Activated gamma-delta T cell (primary cell): Measurements from ENCODE around the gene TRAF3.
"Not testable (repeated sequence)": the region's sequence is repeated elsewhere in the genome, so short reads cannot be mapped to it uniquely, and the experiment has no call there.

Source experiments
- DNase-seq: peaks from one replicate; lab custom pipeline; 2025; lab: John Stamatoyannopoulos, UW

TRAF3 gene

GRCh38 chr14:102892651-102893050, 115.4 kb downstream of the TRAF3 start:
- DNase-seq = no peak

DNA sequence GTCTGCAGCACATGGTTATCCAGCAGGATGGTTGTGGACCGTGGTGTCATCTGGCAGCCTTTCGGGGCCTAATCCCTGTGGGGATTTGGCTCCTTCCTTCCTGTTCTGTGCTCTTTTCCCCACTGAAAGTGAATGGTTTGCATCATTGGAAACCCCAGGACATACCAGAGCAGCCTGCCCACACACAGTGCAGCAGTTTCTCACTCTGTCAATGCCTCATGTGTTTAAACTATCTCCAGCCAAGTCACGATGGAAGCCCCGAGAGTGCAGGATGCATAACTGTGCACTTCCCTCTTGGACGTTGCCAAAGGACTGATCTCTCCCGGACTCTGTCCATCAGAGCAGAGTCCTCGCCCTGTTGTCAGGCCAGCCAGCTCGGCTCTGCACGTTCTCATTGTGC, 116.2 kb downstream of the TRAF3 start:
- DNase-seq = no peak

GRCh38 chr14:102896735-102897134, 119.5 kb downstream of the TRAF3 start:
- not testable (repeated sequence) for DNase-seq

- DNase-seq = no peak
Measured at GRCh38 chr14:102897299-102898027, 120.2 kb downstream of the TRAF3 start.

- DNase-seq = no peak
Measured at GRCh38 chr14:102898298-102898697, 121.0 kb downstream of the TRAF3 start.

DNA sequence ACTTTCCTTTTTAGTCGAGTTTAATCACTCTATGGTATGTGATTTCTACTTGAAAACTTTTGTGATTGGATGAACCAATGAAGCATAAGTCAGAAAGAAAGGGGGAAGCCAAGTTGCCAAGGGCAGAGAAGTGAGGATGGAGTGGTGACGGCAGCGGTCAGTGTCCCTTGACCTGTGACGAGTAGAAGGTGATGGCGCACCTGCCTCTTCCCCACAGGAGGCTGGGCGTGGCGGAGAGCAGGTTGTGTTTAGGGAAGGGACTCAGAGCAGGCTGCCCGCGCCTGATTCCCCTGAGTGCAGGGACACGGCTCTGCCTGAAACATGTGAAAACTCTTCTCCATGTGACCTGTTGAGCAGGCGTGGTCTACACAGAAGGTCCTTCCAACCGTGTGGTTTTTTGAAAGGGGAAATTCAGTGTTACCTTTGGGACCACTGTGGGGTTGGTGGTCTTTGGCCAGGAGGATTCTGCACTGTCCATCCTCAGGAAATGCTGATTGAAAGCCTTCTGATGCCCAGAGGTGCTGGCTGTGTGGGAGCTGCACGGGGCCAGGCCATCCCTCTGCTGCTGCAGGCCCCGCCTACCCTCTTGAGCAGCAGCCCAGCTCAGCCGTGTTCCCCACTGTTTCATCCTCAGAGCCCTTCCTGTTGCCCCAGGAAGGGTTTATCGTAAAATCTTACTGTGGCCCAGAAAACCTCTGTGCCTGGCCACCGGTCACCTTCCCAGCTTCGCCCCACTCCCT, 121.7 kb downstream of the TRAF3 start:
- no peak for DNase-seq

GRCh38 chr14:102899516-102899900, 122.3 kb downstream of the TRAF3 start:
- DNase-seq = no peak

GRCh38 chr14:102900631-102901571, 123.7 kb downstream of the TRAF3 start:
- DNase-seq = no peak

- DNase-seq = no peak
Measured at GRCh38 chr14:102901633-102902032, 124.4 kb downstream of the TRAF3 start.

DNA sequence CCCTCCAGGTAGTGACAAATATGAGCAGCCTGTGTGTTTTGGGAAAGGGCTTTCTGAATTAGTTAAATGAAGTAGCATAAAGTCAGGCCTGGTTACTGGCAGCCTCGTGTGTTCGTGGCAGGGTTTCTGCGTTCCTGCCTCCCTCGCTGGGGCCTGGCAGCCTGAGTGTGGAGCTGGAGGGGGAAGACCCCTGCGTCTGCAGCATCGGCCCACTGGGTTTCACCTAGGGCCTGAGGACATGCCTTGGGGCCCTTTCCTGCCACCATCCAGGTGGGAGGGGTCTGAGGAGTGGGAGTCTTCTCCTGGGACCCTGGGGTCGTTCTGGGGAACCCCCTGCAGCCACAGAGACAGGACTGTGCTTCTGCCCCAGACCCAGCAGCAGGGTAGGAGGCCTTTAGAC, 124.8 kb downstream of the TRAF3 start:
- DNase-seq = no peak

DNA sequence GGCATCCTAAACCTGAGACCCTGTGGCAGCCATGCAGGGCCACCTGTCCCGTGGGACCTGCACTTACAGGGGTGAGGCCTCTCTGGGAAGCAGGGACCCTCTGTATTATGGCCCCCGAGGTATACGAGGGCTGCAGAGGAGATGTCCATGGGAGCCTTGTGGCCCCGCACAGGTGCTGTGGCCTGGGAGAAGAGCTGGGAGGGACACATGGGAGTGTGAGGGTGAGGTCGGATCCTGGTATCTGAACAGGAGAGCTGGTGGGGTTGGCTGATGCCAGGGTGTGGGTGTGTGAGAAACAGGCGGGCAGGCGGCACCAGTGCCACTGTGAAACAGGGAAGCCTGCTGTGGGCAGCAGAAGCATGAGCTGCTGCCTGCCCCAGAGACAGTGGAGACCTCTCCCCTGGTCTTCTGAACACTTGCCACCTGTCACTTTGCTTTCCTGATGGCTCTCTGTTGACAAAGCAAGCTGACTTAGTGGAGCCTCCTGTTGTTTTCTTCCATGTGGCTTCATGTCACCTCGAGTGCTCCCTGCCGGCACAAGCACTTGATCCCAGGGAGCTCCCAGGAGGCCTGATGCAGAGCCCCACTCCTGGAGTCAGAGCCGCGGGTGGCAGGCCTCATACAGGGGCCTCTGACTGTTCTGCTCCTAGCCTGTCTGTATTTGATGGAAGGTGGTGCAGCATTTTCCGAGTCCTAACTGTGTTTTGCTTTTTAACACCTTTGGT, 125.4 kb downstream of the TRAF3 start:
- no peak for DNase-seq

- no peak for DNase-seq
Measured at GRCh38 chr14:102903248-102903888, 126.1 kb downstream of the TRAF3 start.

- no peak for DNase-seq
Measured at GRCh38 chr14:102903889-102904512, 126.8 kb downstream of the TRAF3 start.

- DNase-seq = no peak
Measured at GRCh38 chr14:102905116-102906108, 128.2 kb downstream of the TRAF3 start.

DNA sequence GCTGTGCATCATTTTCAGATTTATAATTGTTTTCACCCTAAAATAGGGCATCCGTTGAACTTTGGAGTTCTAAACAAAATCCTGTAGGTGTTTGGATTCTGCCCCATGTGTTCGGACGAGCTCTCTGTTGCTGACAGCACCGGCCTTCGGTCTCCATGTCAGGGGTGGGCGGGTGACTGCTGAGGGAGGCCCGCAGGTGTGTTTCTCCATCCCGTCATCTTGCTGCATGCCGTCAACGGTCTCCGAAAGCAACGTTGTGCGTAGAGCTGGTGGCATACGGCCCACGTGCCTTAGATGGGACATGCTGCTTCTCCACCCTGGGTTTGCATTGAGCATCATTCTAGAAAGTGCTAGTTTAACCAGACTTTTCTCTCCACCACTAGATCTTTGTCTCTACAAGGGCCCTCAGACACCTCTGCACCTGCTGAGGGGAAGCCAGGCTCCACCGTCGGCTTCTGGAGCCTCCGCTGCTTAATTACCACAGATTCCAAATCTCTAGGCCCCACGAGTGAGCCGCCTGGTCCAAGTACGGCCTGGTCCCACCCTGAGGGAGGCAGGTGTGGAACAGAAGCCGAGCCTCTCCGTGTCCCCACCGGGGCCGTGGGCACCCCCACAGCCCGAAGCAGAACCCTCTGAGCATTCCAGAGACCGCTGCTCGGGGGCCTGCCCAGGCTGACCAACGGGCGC, 129.5 kb downstream of the TRAF3 start:
- no peak for DNase-seq

GRCh38 chr14:102907303-102907844, 130.1 kb downstream of the TRAF3 start:
- no peak for DNase-seq

DNA sequence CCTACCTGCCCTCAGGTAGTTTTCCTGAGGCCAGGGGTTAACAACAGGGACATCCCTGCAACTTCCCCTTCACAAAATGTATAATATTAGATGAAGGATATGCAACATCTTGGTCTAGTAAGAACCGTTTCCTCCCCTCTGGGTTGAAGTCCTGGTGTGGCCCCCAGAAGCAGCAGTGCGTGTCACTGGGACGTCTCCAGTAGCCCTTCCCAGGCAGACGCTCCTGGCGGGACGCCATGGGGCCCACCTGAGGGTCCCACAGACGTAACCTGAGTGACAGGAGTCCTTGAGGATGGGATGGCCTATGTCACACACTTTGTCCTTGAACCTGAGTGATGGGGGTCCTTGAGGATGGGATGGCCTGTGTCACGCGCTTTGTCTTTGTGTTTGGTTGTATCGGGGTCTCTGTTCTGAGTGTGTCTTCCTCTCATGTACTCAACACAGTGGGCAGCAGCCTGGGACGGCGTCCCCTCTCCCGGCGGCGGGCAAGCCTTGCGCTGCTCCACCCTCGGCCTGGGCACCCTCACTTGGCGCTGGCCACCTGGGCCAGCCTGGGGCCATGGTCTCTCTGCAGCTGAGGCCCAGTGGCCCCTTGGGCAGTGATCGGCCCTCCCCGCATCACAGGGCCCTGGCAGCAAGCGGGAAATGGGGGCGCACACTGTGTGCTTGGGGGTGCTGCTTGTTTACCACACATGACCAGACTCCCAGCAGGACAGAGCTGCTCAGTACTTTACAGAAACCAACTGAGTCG, 130.9 kb downstream of the TRAF3 start:
- no peak for DNase-seq
